Subcutaneous adipose tissue (tissue), 4 donors: ENCODE measurements around the gene LRRC71. TPM values are rescaled to one million over a fixed set of nuclear protein-coding genes. Genes with fewer than 3 reads are reported as not detected.

Source experiments
- CTCF ChIP-seq: fragments of 450-650 bp; IDR thresholded peaks from one replicate; pipeline ENCODE4 v1.5.1; 2016; ENCODE audit warnings: low read depth, mild to moderate bottlenecking, control low read depth, antibody characterized with exemption, moderate library complexity
- total RNA-seq, 4 donors: library from RNA; depleted of rRNA; stranded (reverse); fragments of >200 nt; gene quantifications; one replicate each; pipeline ENCODE4 v1.1.0, GENCODE V29; 2016

Gene LRRC71
- total RNA-seq, 4 donors from 2014 or later: 0.94 TPM; not detected in 3

GRCh38 chr1:156944848-156945247, 24.4 kb downstream of the LRRC71 start:
- no peak for TF ChIP-seq CTCF

- no peak for TF ChIP-seq CTCF
Measured at GRCh38 chr1:156945881-156946661, 25.6 kb downstream of the LRRC71 start.

- no peak for TF ChIP-seq CTCF
Measured at GRCh38 chr1:156947127-156947526, 26.7 kb downstream of the LRRC71 start.

GRCh38 chr1:156947818-156948525, 27.5 kb downstream of the LRRC71 start:
- TF ChIP-seq CTCF: no peak

- TF ChIP-seq CTCF: no peak
Measured at GRCh38 chr1:156948708-156949107, 28.3 kb downstream of the LRRC71 start.

GRCh38 chr1:156949127-156949526, 28.7 kb downstream of the LRRC71 start:
- TF ChIP-seq CTCF: no peak

GRCh38 chr1:156951371-156951770, 30.9 kb downstream of the LRRC71 start:
- TF ChIP-seq CTCF: no peak
